ENCODE data around the gene JAKMIP1.

JAKMIP1 gene

GRCh38 chr4:6191448-6192130, 8.8 kb downstream of the JAKMIP1 start:
- intact Hi-C loops (cut with DNase I) = no loop called here
- DNase-seq = peak in 1 of 42 donors; percentile 22

GRCh38 chr4:6190486-6190885, 9.9 kb downstream of the JAKMIP1 start:
- intact Hi-C loops (cut with DNase I) = no loop called here
- no peak for DNase-seq

- intact Hi-C loops (cut with DNase I) = no loop called here
- DNase-seq = no peak
Measured at GRCh38 chr4:6189511-6189910, 10.8 kb downstream of the JAKMIP1 start.

- intact Hi-C loops (cut with DNase I) = no loop called here
- peak in 10 of 42 donors; percentile 29 to 75 (median 52) for DNase-seq
Measured at GRCh38 chr4:6188687-6189305, 11.6 kb downstream of the JAKMIP1 start.

GRCh38 chr4:6184169-6184568, 16.2 kb downstream of the JAKMIP1 start:
- intact Hi-C loops (cut with DNase I) = no loop called here
- peak in 19 of 42 donors; percentile 21 to 80 (median 44) for DNase-seq

- DNase-seq = no peak
- intact Hi-C loops (cut with DNase I) = no loop called here
Measured at GRCh38 chr4:6183740-6184139, 16.6 kb downstream of the JAKMIP1 start.

GRCh38 chr4:6182376-6183280, 17.7 kb downstream of the JAKMIP1 start:
- intact Hi-C loops (cut with DNase I) = no loop called here
- no peak for DNase-seq

- intact Hi-C loops (cut with DNase I) = no loop called here
- no peak for DNase-seq
Measured at GRCh38 chr4:6180841-6181631, 19.3 kb downstream of the JAKMIP1 start.

GRCh38 chr4:6179362-6179761, 21.0 kb downstream of the JAKMIP1 start:
- intact Hi-C loops (cut with DNase I) = no loop called here
- no peak for DNase-seq

- DNase-seq = no peak
- intact Hi-C loops (cut with DNase I) = no loop called here
Measured at GRCh38 chr4:6178757-6179156, 21.6 kb downstream of the JAKMIP1 start.

GRCh38 chr4:6177587-6178197, 22.7 kb downstream of the JAKMIP1 start:
- intact Hi-C loops (cut with DNase I) = no loop called here
- no peak for DNase-seq

GRCh38 chr4:6175426-6175825, 24.9 kb downstream of the JAKMIP1 start:
- intact Hi-C loops (cut with DNase I) = no loop called here

GRCh38 chr4:6172927-6173200, 27.5 kb downstream of the JAKMIP1 start:
- intact Hi-C loops (cut with DNase I) = no loop called here
- no peak for DNase-seq

More at GRCh38 chr4:6175426-6175825, 24.9 kb downstream of the JAKMIP1 start:
- peak in 38 of 42 donors; percentile 38 to 91 (median 67) for DNase-seq

- no peak for DNase-seq
- intact Hi-C loops (cut with DNase I) = no loop called here
Measured at GRCh38 chr4:6172093-6172926, 28.0 kb downstream of the JAKMIP1 start.

GRCh38 chr4:6169239-6169638, 31.1 kb downstream of the JAKMIP1 start:
- DNase-seq = no peak
- intact Hi-C loops (cut with DNase I) = no loop called here

GRCh38 chr4:6165766-6166165, 34.6 kb downstream of the JAKMIP1 start:
- intact Hi-C loops (cut with DNase I) = no loop called here
- DNase-seq = no peak

GRCh38 chr4:6162885-6163284, 37.5 kb downstream of the JAKMIP1 start:
- intact Hi-C loops (cut with DNase I) = no loop called here

GRCh38 chr4:6161921-6162464, 38.4 kb downstream of the JAKMIP1 start:
- DNase-seq = no peak
- intact Hi-C loops (cut with DNase I) = no loop called here

More at GRCh38 chr4:6162885-6163284, 37.5 kb downstream of the JAKMIP1 start:
- no peak for DNase-seq
